ENCODE results near the gene DYNC2I2.

DYNC2I2 gene

DNA sequence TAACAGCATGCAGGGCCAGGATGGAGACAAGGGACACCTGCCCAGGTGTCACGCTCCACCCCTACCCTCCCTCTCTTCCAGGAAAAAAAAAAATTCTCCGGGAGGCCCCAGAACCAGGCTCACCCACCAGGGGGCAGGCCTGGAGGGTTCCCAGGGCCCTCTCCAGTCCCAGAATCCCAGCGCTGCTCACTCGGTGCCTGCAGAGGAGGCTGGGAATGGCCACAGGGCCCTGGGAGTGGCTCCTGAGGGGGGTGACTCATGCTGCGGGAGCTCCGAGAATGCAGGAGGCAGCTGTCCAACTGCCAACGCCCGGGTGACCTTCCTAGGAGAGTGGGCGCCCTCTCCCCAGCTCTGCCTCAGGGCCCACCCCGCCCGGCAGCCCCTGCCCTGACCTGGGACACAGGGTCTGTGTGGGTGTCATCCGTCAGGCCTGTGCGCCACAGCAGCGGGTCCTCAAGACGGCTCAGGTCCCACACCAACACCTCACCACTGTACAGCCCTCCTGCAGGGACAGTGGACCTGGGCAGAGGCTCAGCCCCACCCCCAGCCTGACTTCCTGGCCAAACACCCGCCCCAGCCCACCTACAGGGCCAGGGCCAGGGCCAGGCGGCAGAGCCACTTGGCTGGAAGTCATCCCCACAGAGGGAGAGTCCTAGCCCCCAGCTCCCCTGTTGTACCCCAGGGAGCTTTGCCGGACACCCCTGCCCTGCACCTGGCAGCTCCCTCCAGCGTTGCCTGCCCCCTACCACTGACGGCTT is 21.2 kb downstream of the DYNC2I2 start:
- DNase-seq = peak; percentile 63

DNA sequence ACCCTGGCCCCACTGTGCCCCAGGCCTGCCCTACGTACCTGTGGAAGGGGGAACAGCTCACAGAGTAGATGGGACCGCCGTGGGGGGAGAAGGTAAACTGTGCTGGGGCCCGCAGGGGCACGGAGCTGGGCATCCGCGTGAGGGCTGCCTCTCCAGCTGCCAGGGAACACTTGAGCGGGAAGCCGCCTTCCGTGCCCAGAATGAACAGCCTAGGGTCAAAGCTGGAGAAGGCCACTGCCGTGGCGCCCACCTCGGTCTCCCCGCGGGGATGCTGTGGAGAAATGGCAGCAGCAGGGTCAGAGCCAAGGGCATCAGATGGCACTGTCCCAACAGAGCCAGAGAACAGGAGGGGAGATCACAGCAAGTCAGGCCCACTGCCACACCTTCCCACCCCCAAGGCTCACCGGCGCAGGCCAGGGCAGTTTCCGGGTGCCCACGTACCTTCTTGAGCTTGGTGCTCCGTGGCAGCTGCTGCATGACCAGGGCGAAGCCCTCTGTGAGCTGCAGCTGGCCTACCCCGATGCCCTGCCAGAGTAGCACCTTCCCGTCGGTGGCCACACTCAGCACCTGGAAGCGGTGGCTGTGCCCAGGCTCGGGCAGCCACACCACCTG is 21.9 kb downstream of the DYNC2I2 start:
- DNase-seq = no peak

DNA sequence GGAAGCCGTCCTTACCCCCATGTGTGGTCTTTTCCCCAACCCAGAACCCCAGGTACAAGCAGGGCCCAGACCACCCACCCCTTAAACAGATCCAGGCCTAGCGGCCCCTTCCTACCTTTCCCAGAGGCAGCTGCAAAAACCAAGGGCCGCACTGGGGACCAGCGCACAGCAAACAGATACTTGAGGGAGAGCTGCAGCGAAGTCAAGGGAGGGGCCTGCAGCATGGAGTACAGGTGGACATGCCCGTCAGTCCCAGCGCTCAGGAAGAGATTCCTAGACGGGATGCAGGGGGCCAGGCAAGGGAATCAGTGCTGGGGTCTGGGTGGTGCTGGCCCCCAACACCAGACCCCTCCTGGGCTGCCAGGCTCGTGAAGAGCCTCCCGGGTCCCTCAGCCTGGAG is 22.5 kb downstream of the DYNC2I2 start:
- DNase-seq = no peak

DNA sequence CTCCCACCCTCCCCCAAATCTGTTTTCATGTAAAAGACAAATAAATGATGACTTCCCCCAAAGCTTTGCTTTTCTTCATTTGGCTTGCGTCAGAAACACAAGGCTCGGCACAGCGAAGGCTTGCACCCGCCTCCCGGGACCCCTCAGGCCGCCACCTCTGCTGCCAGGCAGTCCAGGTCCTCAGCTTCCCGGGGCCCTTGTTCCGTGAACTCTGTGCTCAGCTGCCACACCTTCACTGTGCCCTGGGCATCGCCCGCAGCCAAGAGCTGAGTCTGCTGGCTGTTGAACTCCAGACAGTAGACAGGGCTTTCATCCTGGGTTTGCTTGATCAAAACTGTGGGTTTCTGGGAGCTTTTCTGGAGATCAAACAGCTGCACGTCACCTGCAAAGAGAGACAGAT is 23.0 kb downstream of the DYNC2I2 start:
- no peak for DNase-seq

DNA sequence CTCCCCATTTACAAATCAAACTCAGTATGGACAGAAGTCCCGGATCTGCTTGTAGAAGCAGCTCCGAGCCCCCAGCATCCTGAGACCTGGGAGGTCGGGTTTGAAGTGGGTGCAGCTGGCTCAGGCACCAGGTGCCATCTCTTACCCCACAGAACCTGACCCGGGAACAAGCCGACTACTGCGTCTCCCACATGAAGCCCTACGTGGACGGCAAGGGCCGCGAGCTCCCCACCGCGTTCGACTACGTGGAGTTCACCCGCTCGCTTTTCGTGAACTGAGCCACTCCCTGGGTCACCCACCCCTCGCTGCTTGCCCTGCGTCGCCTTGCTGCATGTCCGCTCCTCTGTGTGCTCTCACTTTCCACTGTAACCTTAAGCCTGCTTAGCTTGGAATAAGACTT is 23.6 kb downstream of the DYNC2I2 start:
- DNase-seq = no peak

DNA sequence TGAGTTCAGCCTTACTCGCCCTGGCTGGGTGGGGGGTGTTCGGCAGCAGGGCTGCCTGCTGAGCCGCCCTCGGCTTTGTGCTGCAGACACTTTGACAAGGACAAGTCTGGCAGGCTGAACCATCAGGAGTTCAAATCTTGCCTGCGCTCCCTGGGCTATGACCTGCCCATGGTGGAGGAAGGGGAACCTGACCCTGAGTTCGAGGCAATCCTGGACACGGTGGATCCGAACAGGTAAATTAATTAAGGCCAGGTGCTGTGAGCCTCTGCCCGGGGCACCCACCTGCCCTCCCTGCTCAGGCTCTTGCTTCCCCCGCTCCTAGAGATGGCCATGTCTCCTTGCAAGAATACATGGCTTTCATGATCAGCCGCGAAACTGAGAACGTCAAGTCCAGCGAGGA is 24.2 kb downstream of the DYNC2I2 start:
- no peak for DNase-seq

DNA sequence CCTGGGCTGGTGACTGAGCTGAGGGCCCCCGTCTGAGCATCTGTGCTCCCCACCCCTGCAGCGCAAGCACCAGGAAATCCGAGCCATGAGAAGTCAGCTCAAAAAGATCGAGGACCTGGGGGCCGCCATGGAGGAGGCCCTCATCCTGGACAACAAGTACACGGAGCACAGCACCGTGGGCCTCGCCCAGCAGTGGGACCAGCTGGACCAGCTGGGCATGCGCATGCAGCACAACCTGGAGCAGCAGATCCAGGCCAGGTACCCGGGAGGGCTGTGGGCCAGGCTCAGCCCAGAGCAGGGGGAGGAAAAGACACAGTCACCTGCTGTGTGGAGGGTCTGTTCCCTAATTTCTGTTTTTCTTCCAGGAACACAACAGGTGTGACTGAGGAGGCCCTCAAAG is 24.6 kb downstream of the DYNC2I2 start:
- no peak for DNase-seq

DNA sequence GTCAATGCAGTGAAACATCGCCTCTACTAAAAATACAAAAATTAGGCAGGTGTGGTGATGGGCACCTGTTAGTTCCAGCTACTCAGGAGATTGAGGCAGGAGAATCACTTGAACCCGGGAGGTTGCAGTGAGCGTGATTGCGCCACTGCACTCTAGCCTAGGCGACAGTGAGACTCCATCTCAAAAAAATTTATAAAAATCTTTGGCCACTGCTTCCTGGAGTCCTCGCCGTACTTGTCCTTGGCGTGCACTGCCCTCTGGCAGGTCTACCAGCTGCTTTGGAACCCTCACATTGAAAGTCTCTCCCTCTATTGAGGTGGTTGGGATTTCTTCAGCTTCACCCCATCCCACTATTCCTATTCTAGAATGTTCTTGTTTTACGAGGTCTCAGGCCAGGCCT is 25.0 kb downstream of the DYNC2I2 start:
- no peak for DNase-seq

DNA sequence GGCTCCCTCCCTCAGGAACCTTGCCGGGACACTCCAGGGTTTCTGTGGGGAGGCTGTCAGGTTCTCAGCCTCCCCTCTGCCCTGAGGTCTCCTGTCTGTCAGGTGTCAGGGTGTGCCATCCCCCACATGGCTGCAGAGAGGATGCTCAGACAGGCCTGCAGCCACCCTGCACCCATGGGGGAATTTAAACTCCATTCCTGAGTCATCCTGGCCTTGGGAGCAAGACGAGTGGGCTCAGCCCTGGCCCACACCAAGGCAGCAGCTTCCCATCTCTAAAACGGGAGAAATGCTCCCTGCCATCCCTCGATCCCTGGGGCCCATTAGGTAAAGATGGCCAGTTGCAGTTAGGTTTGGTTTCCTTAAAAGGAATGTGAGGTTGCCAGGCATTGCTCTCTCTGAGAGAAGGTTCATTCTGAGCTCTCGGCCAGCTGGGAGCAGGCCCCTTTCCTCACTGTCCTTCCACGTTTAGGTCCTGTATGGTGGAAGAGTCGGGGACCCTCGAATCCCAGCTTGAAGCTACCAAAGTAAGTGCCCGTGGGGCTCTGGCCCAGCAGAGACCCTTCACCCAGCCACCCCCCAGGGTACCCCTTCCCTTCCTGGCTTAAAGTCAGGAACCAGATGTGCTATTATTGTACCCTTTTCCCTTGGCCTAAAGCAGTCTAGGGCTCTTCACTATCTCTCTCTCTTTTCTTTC is 26.6 kb downstream of the DYNC2I2 start:
- no peak for DNase-seq

DNA sequence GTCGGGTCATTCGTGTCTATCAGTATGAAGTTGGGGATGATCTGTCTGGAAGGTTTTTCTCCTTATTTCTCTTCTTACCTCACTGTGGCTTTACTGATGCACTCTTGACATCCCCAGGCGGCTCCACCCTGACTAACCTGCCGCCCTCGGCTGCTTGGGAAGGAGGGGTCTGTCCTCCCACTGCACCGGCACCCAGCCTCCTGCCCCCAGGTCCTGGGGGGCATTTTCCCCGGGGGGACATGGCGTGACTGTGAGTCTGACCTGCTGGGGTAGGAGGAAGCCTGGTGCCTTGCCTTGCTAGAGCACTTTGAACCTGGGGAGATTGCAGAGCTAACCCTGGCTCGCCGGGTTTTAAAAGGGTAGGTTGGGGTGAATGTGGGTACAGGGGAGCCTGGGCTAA is 27.5 kb downstream of the DYNC2I2 start:
- DNase-seq = no peak

DNA sequence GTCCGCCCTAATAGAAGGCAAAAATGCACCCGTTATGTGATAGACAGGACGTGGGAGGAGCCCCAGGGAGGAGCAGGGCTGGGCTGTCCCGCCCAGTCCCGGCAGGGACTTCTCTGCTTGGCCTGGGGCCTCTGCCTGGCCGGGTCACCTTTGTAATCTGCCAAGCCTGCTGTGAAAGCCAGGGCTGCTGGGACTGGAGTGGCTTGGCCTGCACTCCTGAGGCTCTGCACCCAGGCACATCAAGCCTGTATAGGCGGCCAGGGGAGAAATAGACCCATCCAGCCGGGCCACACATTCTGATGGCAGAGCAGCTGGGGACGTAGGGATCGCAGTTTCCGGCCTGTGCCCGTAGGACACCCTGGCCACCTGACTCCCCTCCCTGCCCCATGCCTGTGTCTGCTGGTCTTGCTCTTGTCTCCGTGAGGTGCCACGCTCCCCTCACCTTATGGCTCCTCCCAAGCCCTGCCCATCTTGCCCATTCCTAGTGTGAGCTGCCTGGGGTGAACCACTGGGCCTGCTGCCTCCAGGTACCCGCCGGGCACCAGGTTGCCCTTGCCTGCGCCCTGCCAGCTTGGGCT is 28.1 kb downstream of the DYNC2I2 start:
- peak; percentile 39 for DNase-seq

DNA sequence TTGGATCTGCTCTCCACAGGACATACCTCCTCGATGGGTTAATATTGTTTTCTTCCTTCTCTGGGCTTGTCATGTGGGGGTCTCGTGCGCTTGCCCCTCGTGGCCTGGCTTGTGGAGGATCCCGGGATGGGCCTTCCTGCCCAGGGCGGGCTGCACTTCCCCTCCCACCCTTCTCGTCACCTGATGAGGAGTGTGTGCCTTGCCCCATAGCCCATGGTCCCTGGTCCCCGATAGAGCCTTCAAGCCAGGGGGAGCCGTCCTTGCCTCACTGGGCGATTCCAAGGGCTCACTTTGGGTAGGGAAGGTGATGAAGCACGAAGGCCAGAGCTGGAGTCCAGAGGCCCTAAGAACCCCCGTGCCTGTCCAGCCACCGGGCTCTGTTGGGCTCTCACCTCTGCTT is 28.7 kb downstream of the DYNC2I2 start:
- no peak for DNase-seq

DNA sequence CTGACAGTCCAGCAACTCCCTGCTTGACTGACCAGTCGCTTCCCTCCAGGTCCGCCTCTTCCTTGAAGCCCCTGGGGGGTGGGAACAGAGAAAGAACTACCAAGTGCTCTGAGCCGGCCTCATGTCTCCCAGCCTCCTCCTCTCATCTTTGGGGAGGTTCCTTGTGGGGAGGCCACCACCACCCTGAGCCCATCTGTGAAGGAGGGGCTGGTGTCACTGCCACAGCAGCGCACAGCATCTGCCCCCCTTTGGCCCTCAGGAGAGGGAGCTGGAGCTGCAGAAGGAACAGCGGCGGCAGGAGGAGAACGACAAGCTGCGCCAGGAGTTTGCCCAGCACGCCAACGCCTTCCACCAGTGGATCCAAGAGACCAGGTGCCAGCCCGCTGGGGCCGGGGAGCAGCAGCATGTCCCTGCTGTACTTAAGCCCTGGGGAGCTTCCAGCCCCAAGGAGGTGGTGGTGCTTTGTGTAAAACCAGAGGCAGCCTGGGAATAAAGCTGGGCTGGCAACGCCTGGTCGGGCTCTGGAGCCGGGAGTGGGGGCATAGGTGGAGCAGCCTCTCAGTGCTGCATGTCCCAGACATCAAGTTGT is 29.4 kb downstream of the DYNC2I2 start:
- no peak for DNase-seq

DNA sequence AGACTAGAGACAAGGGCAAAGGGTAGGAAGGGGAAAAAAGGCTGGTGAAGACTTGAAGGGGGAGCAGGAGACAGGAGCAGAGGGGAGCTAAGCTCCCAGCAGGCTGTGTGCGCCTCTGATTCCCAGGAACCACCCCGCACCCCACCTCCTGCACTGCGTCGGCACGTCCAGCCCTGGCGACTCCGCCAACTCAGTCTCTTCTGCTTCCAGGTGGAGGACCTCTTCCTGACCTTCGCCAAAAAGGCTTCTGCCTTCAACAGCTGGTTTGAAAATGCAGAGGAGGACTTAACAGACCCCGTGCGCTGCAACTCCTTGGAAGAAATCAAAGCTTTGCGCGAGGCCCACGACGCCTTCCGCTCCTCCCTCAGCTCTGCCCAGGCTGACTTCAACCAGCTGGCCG is 30.5 kb downstream of the DYNC2I2 start:
- no peak for DNase-seq

DNA sequence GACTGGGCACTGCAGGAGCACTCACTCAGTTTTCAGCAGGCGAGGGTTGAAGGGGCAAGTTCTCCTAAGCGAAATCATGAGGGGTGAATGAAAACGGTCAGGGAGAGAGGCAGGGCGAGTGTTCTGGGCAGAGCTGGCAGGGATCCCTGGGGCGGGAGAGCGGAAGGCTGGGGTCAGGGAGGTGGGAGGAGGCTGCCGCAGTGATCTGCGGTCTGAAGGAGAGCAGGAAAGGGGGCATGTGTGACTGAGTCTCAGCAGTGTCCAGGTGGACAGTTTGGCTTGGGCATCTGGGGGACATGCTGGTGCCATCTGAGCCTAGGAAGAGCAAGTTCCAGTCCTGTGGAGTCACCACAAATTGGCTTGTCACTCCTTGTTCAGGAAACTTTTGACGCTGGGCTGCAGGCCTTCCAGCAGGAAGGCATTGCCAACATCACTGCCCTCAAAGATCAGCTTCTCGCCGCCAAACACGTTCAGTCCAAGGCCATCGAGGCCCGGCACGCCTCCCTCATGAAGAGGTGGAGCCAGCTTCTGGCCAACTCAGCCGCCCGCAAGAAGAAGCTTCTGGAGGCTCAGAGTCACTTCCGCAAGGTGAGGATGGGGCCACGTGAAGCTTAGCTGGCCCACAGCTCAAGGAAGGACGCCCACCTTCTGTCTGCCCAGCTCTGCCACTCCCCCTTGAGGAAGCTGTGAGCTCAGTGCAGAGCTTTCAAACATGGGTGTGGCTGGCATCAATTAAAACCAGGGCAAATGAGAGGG is 31.1 kb downstream of the DYNC2I2 start:
- peak; percentile 50 for DNase-seq

DNA sequence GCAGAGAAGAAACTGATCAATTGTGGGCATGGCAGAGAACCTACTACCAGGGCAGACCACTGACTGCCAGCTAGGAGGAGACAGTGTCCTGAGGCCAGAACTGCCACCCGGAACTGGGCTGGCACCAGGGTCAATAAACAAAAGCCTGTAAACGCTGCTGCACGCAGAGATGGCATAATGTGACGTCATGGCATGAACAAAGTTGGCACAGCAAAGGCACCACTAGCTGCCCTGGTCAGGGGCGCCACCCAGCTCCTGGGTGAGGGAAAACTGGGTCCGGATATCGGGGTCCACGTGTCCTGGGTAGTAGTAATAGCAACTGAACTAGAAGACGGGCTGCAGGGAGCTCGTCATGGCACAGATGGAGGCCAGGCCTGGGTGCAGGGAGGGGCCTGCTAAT is 32.1 kb downstream of the DYNC2I2 start:
- DNase-seq = no peak

DNA sequence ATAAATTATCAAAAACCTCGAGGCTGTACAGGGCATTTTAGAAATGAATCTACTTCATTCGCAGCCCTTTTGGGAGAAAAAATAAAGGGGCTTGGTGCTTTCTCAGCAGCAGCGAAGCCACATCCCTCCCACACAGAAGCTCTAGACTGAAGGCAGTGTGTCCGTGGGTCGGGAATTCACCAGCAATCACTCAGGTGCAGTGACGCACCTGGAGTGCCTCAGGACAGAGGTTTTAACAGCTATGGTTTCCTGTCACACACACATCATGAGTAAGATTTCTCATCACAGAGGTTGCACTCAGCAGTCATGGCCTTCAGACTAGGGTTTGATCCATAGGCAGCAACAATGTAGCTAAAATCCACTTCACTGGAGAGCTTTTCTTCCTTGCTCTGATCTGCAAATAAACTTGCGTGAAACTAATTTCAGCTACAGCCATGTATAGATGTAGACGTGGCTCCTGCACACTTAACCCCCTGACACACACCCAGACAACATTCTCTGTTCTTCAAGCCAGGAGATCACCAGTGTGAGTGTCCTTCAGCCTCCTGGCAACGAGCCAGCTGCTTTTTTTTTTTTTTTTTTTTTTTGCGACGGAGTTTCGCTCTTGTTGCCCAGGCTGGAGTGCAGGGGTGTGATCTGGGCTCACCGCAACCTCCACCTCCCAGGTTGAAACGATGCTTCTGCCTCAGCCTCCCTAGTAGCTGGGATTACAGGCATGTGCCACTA is 34.8 kb downstream of the DYNC2I2 start:
- DNase-seq = no peak

DNA sequence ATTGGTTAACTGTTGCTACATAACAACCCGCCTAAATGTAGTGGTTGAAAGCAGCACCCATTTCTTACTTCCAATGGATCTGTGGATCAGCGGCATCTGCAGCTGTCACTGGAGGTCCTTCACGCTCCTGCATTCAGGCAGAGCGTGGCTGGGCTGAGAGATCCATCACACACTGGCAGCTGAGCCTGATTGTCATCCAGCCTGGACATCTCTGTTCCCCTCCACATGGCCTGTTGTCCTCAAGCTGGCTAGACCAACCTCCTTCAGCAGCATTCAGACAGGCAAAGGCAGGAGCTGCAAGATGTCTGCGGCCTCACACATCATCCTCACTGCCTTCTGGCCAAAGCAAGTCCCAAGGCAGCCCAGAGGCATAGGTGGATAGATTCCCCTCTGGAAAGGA is 36.9 kb downstream of the DYNC2I2 start:
- DNase-seq = no peak

DNA sequence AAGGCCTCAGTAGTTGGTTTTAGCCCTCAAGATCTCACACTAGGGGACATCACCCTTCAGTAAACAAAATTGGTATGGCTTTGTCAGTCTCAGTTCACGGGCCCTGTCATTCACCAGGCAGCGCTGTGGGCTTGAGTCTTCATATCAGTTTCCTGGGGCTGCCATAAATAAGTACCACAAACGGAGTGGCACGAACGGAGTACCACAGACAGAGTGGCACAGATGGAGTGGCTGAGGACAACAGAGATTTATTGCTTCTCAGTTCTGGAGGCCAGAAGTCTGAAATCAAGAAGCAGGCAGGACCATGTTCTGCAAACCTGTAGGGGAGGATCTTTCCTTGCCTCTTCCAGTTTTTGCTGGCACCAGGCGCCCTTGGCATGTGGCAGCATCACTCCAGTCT is 37.5 kb downstream of the DYNC2I2 start:
- no peak for DNase-seq

DNA sequence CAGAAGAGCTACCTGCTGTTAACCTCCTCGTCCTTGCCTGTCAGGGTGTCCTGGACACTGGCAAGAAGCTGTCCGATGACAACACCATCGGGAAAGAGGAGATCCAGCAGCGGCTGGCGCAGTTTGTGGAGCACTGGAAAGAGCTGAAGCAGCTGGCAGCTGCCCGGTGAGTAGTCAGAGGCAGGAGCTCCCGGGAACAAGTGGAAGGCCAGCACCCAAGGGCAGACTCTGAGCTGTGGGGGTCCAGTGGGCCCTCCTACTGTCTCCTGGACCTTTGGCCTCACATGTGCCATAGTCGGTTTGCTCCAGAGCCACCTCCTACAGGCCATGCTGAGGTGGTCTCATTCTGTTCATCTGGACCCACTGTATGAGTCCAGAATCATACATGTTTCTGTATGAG is 38.7 kb downstream of the DYNC2I2 start:
- DNase-seq = no peak

DNA sequence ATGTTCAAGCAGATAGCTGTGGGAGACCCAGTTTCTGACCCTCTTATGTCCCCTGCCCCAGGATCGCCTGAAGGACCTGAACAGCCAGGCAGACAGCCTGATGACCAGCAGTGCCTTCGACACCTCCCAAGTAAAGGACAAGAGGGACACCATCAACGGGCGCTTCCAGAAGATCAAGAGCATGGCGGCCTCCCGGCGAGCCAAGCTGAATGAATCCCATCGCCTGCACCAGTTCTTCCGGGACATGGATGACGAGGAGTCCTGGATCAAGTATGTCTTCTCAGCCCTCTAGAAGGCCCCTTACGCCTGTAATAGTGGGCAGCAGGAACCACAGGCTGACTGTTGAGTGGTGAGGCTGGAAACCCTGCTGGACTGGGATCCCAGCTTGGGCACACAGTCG is 41.1 kb downstream of the DYNC2I2 start:
- no peak for DNase-seq

DNA sequence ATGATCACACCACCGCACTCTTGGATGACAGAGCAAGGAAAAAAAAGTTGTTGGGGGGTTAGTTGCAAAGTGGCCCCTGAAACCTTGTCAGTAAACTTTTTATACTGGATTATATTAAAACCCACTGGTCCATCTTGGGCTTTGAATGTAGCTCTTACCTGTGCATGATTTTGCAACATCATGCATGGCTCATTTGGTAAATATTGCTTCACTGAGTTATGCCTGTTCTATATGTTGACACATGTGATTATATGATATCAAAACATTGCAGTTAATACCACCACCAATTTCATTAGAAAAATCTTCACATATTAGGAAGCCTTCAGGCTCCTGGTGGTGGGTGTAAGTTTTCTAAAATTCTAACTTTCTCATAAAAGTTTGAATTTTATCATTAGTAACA is 41.9 kb downstream of the DYNC2I2 start:
- DNase-seq = no peak
